Hematopoietic multipotent progenitor cell treated with erythropoietin and hydrocortisone succinate and interleukin-3 and kit ligand, for 4 days (in vitro differentiated cells): ENCODE data around the gene LRRK1.

ENCODE experiments used
- DNase-seq: peaks from one replicate; pipeline ENCODE4 v3.0.0-alpha.2; 2015

Gene LRRK1

GRCh38 chr15:100913961-100914360 is 5.2 kb upstream of the LRRK1 start:
- DNase-seq, result no peak

- peak; percentile 28 for DNase-seq
Measured at GRCh38 chr15:100914876-100915275, 4.3 kb upstream of the LRRK1 start.

GRCh38 chr15:100918034-100918689 is 995 bp upstream of the LRRK1 start:
- DNase-seq, result peak; percentile 93

DNA sequence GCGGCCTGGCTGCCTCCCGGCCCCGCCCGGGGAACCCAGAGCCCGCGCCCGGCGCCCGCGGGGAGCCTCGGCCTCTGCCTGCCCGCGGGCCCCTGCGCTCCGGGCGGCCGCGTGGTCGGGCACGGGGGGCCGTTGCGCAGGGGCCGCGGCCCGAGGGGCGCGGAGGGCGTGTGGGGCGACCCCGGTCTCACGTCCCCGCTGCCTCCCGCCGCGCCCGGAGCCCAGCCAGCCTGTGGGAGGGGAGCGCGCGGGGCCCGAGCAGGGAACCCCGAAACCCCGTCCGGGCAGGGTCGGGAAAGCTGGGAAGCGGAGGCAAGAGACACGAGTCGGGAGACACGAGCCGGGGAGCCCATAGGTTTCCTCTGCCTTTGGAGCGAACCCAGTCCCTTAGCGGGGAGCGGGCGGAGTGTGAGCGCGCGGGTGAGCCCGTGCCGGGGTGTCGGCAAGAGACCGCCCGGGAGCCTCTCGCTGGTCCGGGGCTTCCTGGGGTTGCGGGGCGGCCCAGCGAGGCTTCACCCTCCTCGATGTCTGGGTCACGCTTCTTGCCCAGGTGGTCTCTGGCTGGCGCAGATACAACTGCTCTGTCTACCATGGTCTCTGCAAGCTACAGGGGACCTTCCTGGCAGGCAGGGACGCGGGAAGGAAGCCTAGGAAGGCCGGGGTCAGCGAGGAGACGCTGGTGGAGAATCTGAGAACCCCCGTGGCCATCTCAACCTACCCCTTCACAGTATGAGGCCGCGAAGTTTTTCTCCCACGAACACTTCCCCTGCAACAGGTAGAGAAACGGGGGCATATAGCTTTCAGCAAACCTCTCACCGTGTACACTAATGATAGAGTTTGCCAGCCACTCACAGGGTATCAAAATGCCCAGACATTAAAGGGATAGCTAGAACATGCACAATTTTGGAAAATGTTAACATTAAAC is 586 bp downstream of the LRRK1 start:
- peak; percentile 52 for DNase-seq

- DNase-seq, result no peak
Measured at GRCh38 chr15:100920516-100921135, 1.5 kb downstream of the LRRK1 start.

GRCh38 chr15:100922192-100923040 is 3.3 kb downstream of the LRRK1 start:
- peak; percentile 31 for DNase-seq

- DNase-seq, result no peak
Measured at GRCh38 chr15:100923076-100923475, 3.9 kb downstream of the LRRK1 start.

- no peak for DNase-seq
Measured at GRCh38 chr15:100923902-100924301, 4.7 kb downstream of the LRRK1 start.

- DNase-seq, result no peak
Measured at GRCh38 chr15:100924436-100924835, 5.3 kb downstream of the LRRK1 start.

GRCh38 chr15:100925480-100925879 is 6.3 kb downstream of the LRRK1 start:
- DNase-seq, result no peak

GRCh38 chr15:100926258-100926657 is 7.1 kb downstream of the LRRK1 start:
- DNase-seq, result no peak

GRCh38 chr15:100926971-100927756 is 8.0 kb downstream of the LRRK1 start:
- no peak for DNase-seq

DNA sequence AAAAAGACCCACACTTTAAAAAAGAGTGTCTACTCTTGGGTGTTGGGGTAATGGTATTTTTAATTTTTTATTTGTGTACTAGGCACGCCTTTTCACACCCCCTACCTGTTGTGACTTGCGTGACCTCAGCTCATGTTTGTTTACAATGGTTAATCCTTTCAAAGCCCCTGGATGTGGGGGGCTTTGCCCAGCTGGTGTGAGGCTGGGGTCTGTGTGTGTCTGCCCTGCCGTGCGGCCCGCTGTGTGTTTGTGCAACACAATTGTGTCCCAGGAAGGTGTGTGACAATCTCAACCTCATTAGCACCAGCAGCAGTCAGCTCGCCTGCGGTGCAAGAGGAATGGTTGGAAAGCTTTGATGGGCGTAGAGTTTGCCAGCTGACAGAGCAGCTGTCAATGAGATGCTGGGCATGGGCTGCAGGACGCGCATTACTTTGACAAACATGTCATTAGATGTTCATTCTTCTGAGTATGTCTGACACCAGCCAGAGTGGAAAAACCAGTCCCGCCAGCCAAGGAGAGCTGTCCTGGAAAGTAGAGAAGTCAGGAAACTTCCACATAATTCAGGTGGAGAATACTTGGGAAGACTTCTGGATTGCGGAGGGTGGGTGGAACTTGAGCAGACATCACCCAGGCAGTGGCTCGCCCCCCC is 9.6 kb downstream of the LRRK1 start:
- no peak for DNase-seq

GRCh38 chr15:100929641-100930042 is 10.5 kb downstream of the LRRK1 start:
- DNase-seq, result no peak

DNA sequence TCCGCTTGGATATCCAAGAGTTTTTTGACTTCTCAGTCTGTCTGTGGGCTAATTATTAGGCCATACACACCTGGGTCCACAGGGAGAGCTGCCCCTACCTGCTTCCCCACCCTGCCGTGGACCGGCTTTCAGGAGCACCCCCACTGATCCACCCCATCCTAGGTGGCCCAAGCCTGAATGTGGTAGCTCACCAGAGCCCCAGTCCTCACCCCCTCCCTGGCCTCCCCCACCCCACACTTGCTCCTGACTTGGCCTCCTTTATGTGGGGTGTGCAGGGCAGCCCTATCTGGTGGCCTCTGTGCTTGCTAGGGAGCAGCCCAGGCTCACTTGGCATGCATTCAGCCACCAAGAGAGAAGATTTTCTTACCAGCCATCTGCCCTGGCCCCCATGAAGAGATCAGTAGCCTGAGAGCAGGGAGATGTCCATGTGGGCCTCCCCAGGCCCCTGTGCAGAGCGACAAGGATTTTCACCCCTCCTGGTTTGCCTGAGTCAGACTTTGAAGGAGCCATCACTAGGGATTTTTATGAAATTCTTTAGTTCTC is 11.2 kb downstream of the LRRK1 start:
- DNase-seq, result no peak

GRCh38 chr15:100931143-100931890 is 12.2 kb downstream of the LRRK1 start:
- no peak for DNase-seq

DNA sequence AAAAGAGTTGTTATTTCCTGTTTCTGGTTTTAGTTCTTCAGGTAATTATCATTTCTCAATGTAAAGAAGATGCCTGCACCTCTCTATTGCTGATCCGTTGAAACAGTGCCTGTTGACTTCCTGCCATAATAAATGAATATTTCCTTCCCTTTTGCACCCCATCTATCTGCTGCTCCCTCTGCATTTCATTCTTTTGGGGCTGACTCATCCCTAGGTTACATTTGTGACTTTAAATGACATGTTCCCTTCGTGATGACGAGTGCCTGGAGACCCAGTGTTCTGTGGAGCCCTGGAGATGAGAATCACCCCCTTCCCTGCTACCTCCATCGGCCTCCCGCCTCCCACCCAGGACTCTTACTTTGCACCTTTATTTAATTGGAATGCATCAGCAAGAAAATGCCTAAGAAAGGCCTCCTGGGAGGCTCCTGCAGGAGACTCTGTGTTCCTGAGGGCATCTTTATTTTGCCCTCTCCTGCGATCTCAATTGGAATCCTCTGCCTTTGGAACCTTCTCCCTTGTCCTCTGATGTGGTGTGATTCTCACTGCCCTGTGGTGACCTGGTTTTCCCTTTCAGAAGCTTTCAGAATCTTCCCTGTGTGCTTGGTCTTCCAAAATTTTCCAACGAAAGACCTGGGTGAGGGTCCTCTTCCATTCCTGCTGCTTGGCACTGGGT is 13.7 kb downstream of the LRRK1 start:
- no peak for DNase-seq

- DNase-seq, result no peak
Measured at GRCh38 chr15:100934166-100934565, 15.0 kb downstream of the LRRK1 start.

DNA sequence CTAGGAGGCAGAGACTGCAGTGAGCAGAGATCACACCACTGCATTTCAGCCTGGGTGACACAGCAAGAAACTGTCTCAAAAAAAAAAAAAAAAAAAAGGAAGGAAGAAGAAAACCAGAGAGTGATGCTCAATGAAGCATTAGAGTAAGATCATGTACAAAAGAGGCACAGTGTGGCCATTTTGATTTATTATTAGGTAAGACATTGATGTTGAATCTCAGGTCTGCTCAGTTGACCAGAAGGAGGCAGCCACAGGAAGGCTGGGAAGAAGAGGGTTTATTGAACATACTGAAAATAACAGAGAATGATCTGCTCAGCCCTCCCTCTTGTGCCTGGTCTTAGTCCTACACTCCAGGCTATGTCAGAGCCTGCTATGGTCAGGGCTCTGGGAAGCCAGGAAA is 15.6 kb downstream of the LRRK1 start:
- DNase-seq, result peak; percentile 62

DNA sequence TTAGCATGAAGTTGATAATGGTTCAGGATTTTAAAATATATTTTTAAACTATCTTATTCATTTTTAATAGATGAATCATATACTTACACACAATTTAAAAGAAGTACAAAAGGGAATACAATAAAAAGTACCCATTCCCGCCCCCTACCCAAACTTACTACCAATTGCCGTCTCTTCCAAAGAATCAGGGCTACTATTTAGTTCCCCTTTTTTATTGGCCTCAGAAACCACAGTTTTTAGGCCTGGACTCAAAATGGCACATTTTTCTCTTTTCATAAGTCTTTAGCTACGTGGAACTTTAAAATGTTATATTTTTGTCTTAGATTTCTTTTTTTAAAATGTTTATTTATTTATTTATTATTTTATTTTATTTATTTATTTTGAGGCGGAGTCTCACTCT is 18.0 kb downstream of the LRRK1 start:
- DNase-seq, result peak; percentile 65
